ENCODE data around the gene YBX2.
"Not testable (repeated sequence)": the region's sequence is repeated elsewhere in the genome, so short reads cannot be mapped to it uniquely, and the experiment has no call there.

The YBX2 gene

GRCh38 chr17:7340179-7340578, 45.7 kb upstream of the YBX2 start (continued):
- no peak for TF ChIP-seq CREB5 (CRISPR knock-in tag; IDR thresholded peaks at IDR 0.05; ENCODE audit: low read depth)
- TF ChIP-seq SNAI2 (CRISPR knock-in tag; IDR thresholded peaks at IDR 0.05): no peak

DNA sequence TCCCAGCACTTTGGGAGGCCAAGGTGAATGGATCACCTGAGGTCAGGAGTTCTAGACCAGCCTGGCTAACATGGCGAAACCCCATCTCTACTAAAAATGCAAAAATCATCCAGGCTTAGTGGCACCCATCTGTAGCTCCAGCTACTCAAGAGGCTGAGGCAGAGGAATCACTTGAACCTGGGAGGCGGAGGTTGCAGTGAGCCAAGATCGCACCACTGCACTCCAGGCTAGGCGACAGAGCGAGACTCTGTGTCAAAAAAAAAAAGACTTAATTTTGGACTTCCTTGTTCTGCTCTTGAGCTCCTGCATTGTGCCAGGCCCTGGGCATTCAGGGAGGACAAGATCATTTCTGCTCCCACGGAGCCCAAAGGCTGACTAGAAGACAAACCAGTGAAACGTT, 43.2 kb upstream of the YBX2 start:
- ATAC-seq: not testable (repeated sequence)

- ATAC-seq: no peak
- TF ChIP-seq, protein P1, sequence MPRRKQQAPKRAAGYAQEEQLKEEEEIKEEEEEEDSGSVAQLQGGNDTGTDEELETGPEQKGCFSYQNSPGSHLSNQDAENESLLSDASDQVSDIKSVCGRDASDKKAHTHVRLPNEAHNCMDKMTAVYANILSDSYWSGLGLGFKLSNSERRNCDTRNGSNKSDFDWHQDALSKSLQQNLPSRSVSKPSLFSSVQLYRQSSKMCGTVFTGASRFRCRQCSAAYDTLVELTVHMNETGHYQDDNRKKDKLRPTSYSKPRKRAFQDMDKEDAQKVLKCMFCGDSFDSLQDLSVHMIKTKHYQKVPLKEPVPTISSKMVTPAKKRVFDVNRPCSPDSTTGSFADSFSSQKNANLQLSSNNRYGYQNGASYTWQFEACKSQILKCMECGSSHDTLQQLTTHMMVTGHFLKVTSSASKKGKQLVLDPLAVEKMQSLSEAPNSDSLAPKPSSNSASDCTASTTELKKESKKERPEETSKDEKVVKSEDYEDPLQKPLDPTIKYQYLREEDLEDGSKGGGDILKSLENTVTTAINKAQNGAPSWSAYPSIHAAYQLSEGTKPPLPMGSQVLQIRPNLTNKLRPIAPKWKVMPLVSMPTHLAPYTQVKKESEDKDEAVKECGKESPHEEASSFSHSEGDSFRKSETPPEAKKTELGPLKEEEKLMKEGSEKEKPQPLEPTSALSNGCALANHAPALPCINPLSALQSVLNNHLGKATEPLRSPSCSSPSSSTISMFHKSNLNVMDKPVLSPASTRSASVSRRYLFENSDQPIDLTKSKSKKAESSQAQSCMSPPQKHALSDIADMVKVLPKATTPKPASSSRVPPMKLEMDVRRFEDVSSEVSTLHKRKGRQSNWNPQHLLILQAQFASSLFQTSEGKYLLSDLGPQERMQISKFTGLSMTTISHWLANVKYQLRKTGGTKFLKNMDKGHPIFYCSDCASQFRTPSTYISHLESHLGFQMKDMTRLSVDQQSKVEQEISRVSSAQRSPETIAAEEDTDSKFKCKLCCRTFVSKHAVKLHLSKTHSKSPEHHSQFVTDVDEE (CRISPR knock-in tag; IDR thresholded peaks at IDR 0.05): no peak
- no peak for TF ChIP-seq OSR1 (CRISPR knock-in tag; IDR thresholded peaks at IDR 0.05)
- no peak for TF ChIP-seq ZNF70 (CRISPR knock-in tag; IDR thresholded peaks at IDR 0.05)
- no peak for TF ChIP-seq SNAI2 (CRISPR knock-in tag; IDR thresholded peaks at IDR 0.05)
- no peak for TF ChIP-seq TOX (CRISPR knock-in tag; IDR thresholded peaks at IDR 0.05; ENCODE audit: borderline replicate concordance)
- no peak for TF ChIP-seq ISL1 (CRISPR knock-in tag; IDR thresholded peaks at IDR 0.05)
- TF ChIP-seq ESRRG (CRISPR knock-in tag; IDR thresholded peaks at IDR 0.05): no peak
- no peak for TF ChIP-seq PPARA (CRISPR knock-in tag; IDR thresholded peaks at IDR 0.05; ENCODE audit: borderline replicate concordance)
- TF ChIP-seq ZC3H10 (CRISPR knock-in tag; IDR thresholded peaks at IDR 0.05): no peak
Measured at GRCh38 chr17:7336240-7337175, 42.1 kb upstream of the YBX2 start, which contains the start of gene ACAP1. TSS of gene ACAP1 (plus strand) at chr17:7336529. CDS start at chr17:7336735, 206 bp downstream.

DNA sequence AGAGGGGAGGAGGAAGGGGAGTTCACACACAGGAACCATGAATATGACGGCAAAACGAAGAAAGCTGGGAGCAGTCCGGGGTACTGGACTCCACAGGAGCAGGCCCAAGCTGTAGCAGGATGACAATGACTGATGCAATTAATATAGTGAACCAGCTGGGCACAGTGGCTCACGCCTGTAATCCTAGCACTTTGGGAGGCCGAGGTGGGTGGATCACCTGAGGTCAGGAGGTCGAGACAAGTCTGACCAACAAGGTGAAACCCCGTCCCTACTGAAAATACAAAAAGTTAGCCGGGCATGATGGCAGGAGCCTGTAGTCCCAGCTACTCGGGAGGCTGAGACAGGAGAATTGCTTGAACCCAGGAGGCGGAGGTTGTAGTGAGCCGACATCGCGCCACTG, 41.3 kb upstream of the YBX2 start:
- not testable (repeated sequence) for ATAC-seq

DNA sequence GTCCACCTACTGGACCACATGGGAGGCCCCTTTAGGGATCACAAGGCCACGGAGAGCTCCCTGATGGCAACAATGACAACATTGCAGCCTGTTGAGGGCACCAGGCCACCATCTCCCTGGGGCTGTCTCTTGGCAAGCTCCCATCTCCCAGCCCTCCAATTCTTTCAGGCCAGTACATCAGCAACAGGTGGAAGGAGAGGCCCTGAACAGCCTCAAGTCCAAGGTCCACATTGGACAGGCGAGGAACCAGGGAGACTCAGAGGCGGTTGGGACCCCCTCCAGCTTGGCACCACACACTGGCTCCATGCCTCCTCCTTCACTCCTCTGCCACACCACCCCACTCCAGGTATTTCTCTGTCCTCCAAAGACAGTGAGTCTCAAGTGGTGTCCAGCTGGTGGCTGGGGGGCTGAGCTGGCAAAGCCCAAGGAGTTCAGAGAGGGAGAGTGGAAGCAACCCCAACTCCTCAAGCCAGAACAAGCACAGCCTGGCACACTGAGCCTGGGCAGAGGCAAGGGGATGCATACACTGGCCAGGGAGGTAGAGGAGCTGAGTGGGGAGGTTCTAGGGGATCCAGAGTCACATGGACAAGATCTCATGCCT, 40.6 kb upstream of the YBX2 start:
- TF ChIP-seq ARNTL (CRISPR knock-in tag; IDR thresholded peaks at IDR 0.05; ENCODE audit: borderline replicate concordance, low read depth): no peak
- no peak for ATAC-seq

DNA sequence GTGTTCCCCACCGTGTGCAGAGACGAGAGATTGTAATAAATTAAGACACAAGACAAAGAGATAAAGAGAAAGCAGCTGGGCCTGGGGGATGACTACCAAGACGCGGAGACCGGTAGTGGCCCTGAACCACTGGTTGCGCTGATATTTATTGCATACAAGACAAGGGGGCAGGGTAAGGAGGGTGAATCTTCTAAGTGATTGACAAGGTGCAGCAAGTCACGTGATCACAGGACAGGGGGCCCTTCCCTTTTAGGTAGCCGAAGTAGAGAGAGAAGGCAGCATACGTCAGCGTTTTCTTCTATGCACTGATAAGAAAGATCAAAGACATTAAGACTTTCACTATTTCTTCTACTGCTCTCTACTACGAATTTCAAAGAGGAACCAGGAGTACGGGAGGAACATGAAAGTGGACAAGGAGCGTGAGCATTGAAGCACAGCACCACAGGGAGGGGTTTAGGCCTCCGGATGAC, 38.2 kb upstream of the YBX2 start:
- not testable (repeated sequence) for ATAC-seq

GRCh38 chr17:7332111-7332510, 37.7 kb upstream of the YBX2 start:
- TF ChIP-seq ISL1 (CRISPR knock-in tag; IDR thresholded peaks at IDR 0.05) (no peak), TOX (CRISPR knock-in tag; IDR thresholded peaks at IDR 0.05; ENCODE audit: borderline replicate concordance) (no peak), ARNTL (CRISPR knock-in tag; IDR thresholded peaks at IDR 0.05; ENCODE audit: borderline replicate concordance, low read depth) (no peak), ZFP3 (CRISPR knock-in tag; IDR thresholded peaks at IDR 0.05) (no peak), ZC3H10 (CRISPR knock-in tag; IDR thresholded peaks at IDR 0.05) (no peak), ZNF565 (CRISPR knock-in tag; conservative IDR thresholded peaks at IDR 0.05; ENCODE audit: low read depth) (no peak), TCF4 (CRISPR knock-in tag; IDR thresholded peaks at IDR 0.05; ENCODE audit: borderline replicate concordance) (no peak), ZNF8 (CRISPR knock-in tag; IDR thresholded peaks at IDR 0.05) (no peak)
- TF ChIP-seq, protein P2, sequence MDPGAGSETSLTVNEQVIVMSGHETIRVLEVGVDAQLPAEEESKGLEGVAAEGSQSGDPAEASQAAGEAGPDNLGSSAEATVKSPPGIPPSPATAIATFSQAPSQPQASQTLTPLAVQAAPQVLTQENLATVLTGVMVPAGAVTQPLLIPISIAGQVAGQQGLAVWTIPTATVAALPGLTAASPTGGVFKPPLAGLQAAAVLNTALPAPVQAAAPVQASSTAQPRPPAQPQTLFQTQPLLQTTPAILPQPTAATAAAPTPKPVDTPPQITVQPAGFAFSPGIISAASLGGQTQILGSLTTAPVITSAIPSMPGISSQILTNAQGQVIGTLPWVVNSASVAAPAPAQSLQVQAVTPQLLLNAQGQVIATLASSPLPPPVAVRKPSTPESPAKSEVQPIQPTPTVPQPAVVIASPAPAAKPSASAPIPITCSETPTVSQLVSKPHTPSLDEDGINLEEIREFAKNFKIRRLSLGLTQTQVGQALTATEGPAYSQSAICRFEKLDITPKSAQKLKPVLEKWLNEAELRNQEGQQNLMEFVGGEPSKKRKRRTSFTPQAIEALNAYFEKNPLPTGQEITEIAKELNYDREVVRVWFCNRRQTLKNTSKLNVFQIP (CRISPR knock-in tag; IDR thresholded peaks at IDR 0.05; ENCODE audit: borderline replicate concordance, low read depth): no peak
- TF ChIP-seq, protein P1 (CRISPR knock-in tag; IDR thresholded peaks at IDR 0.05): no peak
- no peak for ATAC-seq

All from SK-N-SH treated with all-trans-retinoic acid at 6 μM for 48 hours (cell line).